ENCODE data around the gene ZNF536.

ZNF536 gene

GRCh38 chr19:30539981-30540380, 167.8 kb downstream of the ZNF536 start:
- no peak for DNase-seq

- no peak for DNase-seq
Observed at GRCh38 chr19:30540761-30541160, 168.6 kb downstream of the ZNF536 start.

GRCh38 chr19:30541575-30541974, 169.4 kb downstream of the ZNF536 start:
- DNase-seq, result no peak

GRCh38 chr19:30543243-30543945, 171.2 kb downstream of the ZNF536 start:
- DNase-seq, result no peak

GRCh38 chr19:30545752-30546151, 173.6 kb downstream of the ZNF536 start:
- no peak for DNase-seq

GRCh38 chr19:30546332-30546731, 174.1 kb downstream of the ZNF536 start:
- DNase-seq, result no peak

GRCh38 chr19:30547246-30547645, 175.1 kb downstream of the ZNF536 start:
- no peak for DNase-seq

- DNase-seq, result no peak
Observed at GRCh38 chr19:30549151-30549550, 177.0 kb downstream of the ZNF536 start.

GRCh38 chr19:30551271-30551670, 179.1 kb downstream of the ZNF536 start:
- no peak for DNase-seq

- DNase-seq, result no peak
Observed at GRCh38 chr19:30552593-30552992, 180.4 kb downstream of the ZNF536 start.

GRCh38 chr19:30555075-30555790, 183.0 kb downstream of the ZNF536 start:
- DNase-seq, result no peak

GRCh38 chr19:30555791-30556110, 183.6 kb downstream of the ZNF536 start:
- no peak for DNase-seq

- DNase-seq, result no peak
Observed at GRCh38 chr19:30556230-30556711, 184.1 kb downstream of the ZNF536 start.

- no peak for DNase-seq
Observed at GRCh38 chr19:30557212-30557611, 185.0 kb downstream of the ZNF536 start.

- no peak for DNase-seq
Observed at GRCh38 chr19:30557927-30558557, 185.9 kb downstream of the ZNF536 start.

- DNase-seq, result no peak
Observed at GRCh38 chr19:30558793-30559192, 186.6 kb downstream of the ZNF536 start.

- DNase-seq, result no peak
Observed at GRCh38 chr19:30559446-30559845, 187.3 kb downstream of the ZNF536 start.

GRCh38 chr19:30562981-30563380, 190.8 kb downstream of the ZNF536 start:
- no peak for DNase-seq

- no peak for DNase-seq
Observed at GRCh38 chr19:30563691-30564090, 191.5 kb downstream of the ZNF536 start.

GRCh38 chr19:30564551-30565011, 192.4 kb downstream of the ZNF536 start:
- DNase-seq, result no peak

GRCh38 chr19:30565636-30566035, 193.5 kb downstream of the ZNF536 start:
- no peak for DNase-seq

GRCh38 chr19:30566681-30567420, 194.7 kb downstream of the ZNF536 start:
- no peak for DNase-seq

- no peak for DNase-seq
Observed at GRCh38 chr19:30567536-30568232, 195.5 kb downstream of the ZNF536 start.

All from GF-D8 (cell line).